SK-N-SH treated with all-trans-retinoic acid at 6 μM for 48 hours (cell line): ENCODE data around the gene SOWAHB.

Experiments
- ARNTL ChIP-seq: fragments of 450-650 bp; formaldehyde crosslinking; IDR thresholded peaks from 2 replicates; pipeline ENCODE4 v1.5.0; 2020; ENCODE audit warnings: low read depth, mild to moderate bottlenecking, moderate library complexity, borderline replicate concordance
- BACH2 ChIP-seq: fragments of 250-450 bp; sonication (Bioruptor Pico); IDR thresholded peaks from 2 replicates; pipeline ENCODE4 v1.9.0; 2021; ENCODE audit warnings: mild to moderate bottlenecking, borderline replicate concordance
- GLIS3 ChIP-seq: fragments of 250-450 bp; sonication (Bioruptor Pico); IDR thresholded peaks from 2 replicates; pipeline ENCODE4 v1.5.0; 2020; ENCODE audit warnings: mild to moderate bottlenecking, moderate library complexity
- PATZ1 ChIP-seq: fragments of 250-450 bp; sonication (Bioruptor Pico); IDR thresholded peaks from 2 replicates; pipeline ENCODE4 v1.8.0; 2020; ENCODE audit warnings: mild to moderate bottlenecking, moderate library complexity, borderline replicate concordance
- RARB ChIP-seq: fragments of 250-450 bp; sonication (Bioruptor Pico); IDR thresholded peaks from 2 replicates; pipeline ENCODE4 v1.8.0; 2021; ENCODE audit warnings: mild to moderate bottlenecking, moderate library complexity
- TSHZ2 ChIP-seq: fragments of 250-450 bp; sonication (Bioruptor Pico); IDR thresholded peaks from 2 replicates; pipeline ENCODE4 v1.5.0; 2020; ENCODE audit warnings: mild to moderate bottlenecking, moderate library complexity
- ZC3H10 ChIP-seq: fragments of 250-450 bp; sonication (Bioruptor Pico); IDR thresholded peaks from 2 replicates; pipeline ENCODE4 v1.5.1; 2021; ENCODE audit warnings: mild to moderate bottlenecking, moderate library complexity
- ZFP3 ChIP-seq: fragments of 250-450 bp; sonication (Bioruptor Pico); IDR thresholded peaks from 2 replicates; pipeline ENCODE4 v1.5.0; 2020; ENCODE audit warnings: mild to moderate bottlenecking, moderate library complexity
- ZNF565 ChIP-seq: fragments of 450-650 bp; formaldehyde crosslinking; conservative IDR thresholded peaks from 2 replicates; pipeline ENCODE4 v1.5.0; 2020; ENCODE audit warnings: low read depth, mild to moderate bottlenecking, moderate library complexity
- ZNF70 ChIP-seq: fragments of 450-650 bp; formaldehyde crosslinking; IDR thresholded peaks from 2 replicates; pipeline ENCODE4 v1.5.0; 2020; ENCODE audit warnings: mild to moderate bottlenecking, moderate library complexity
- ZNF8 ChIP-seq: fragments of 450-650 bp; formaldehyde crosslinking; IDR thresholded peaks from 2 replicates; pipeline ENCODE4 v1.5.0; 2020; ENCODE audit warnings: mild to moderate bottlenecking, moderate library complexity

- TF ChIP-seq ZNF70 (CRISPR knock-in tag) (no peak), TSHZ2 (CRISPR knock-in tag) (no peak), BACH2 (no peak), RARB (CRISPR knock-in tag) (no peak), ZC3H10 (CRISPR knock-in tag) (no peak), ZNF565 (CRISPR knock-in tag) (no peak), ZFP3 (CRISPR knock-in tag) (no peak), ARNTL (no peak), PATZ1 (no peak), GLIS3 (no peak), ZNF8 (CRISPR knock-in tag) (no peak)
These were observed 18.1 kb downstream of the SOWAHB start for GRCh38 chr4:76879731-76880364.
